ENCODE measurements around the gene FBXO22. TPM values are rescaled to one million over a fixed set of nuclear protein-coding genes. Genes with fewer than 3 reads are reported as not detected.

FBXO22 gene
- total RNA-seq, 1 donor from 2014 or later, result 59.8 TPM

GRCh38 chr15:75928680-75929608 is 25.3 kb downstream of the FBXO22 start:
- DNase-seq (ENCODE audit: low read depth) (peak; percentile 34), FAIRE-seq (no peak)
- no peak overlapping the region for H3K4me3 ChIP-seq (ENCODE audit: low read depth, low read length)
- peaks cover 17% of the 10 kb centered on the region for H3K36me3 ChIP-seq (ENCODE audit: control insufficient read depth, insufficient read depth, low read length)
- TF ChIP-seq CTCF (IDR thresholded peaks at IDR 0.05; ENCODE audit: insufficient read depth, low read length, severe bottlenecking), result peak; percentile 52
- no peaks in the 10 kb centered on the region for H3K27me3 ChIP-seq (ENCODE audit: control insufficient read depth, insufficient read depth, low read length)

DNA sequence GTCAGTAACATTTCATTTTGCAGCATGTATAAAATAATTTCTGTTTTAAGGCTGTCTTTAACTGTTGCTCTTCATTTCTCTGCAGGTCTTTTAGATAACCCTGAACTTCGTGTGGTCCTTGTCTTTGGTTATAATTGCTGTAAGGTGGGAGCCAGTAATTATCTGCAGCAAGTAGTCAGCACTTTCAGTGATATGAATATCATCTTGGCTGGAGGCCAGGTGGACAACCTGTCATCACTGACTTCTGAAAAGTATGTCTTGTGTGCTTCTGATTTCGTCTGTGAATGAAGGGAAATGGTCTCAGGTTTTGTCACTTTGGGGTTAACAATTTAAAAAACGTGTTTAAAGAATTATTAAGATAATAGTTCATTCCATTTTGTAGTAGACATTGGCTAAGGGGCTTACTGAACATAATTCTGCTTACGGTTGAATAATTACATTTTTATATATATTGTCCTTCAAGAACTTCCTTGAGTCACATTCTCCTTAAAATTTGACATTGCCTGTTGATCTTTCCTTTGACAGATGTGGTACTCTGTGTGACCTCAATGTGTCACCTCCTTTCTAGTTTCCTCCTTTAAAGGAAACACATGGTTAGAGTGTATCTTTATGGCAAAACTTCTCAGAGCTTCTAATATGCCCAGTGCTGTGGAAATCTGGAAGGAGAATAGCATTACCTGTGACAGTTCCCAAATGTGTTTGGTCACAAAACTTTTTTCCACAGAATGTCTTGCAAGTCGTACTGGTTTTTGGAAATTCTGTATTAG is 26.3 kb downstream of the FBXO22 start:
- H3K36me3 ChIP-seq (ENCODE audit: control insufficient read depth, insufficient read depth, low read length), result peaks cover 17% of the 10 kb centered on the region
- H3K4me3 ChIP-seq (ENCODE audit: low read depth, low read length), result no peak overlapping the region
- DNase-seq (ENCODE audit: low read depth) (no peak), FAIRE-seq (no peak)
- no peak for TF ChIP-seq CTCF (IDR thresholded peaks at IDR 0.05; ENCODE audit: insufficient read depth, low read length, severe bottlenecking)
- H3K27me3 ChIP-seq (ENCODE audit: control insufficient read depth, insufficient read depth, low read length), result no peaks in the 10 kb centered on the region

- FAIRE-seq (no peak), DNase-seq (ENCODE audit: low read depth) (no peak)
- Histone ChIP-seq H3K36me3 (ENCODE audit: control insufficient read depth, insufficient read depth, low read length) (peaks cover 15% of the 10 kb centered on the region), H3K27me3 (ENCODE audit: control insufficient read depth, insufficient read depth, low read length) (no peaks in the 10 kb centered on the region), H3K4me3 (ENCODE audit: low read depth, low read length) (no peak overlapping the region)
- no peak for TF ChIP-seq CTCF (IDR thresholded peaks at IDR 0.05; ENCODE audit: insufficient read depth, low read length, severe bottlenecking)
Observed at GRCh38 chr15:75930866-75931265, 27.2 kb downstream of the FBXO22 start.

GRCh38 chr15:75942464-75942863 is 38.8 kb downstream of the FBXO22 start:
- Histone ChIP-seq H3K27me3 (ENCODE audit: control insufficient read depth, insufficient read depth, low read length) (no peaks in the 10 kb centered on the region), H3K36me3 (ENCODE audit: control insufficient read depth, insufficient read depth, low read length) (peaks cover 1% of the 10 kb centered on the region), H3K4me3 (ENCODE audit: low read depth, low read length) (no peak overlapping the region)
- TF ChIP-seq CTCF (IDR thresholded peaks at IDR 0.05; ENCODE audit: insufficient read depth, low read length, severe bottlenecking), result no peak
- FAIRE-seq (no peak), DNase-seq (ENCODE audit: low read depth) (no peak)

GRCh38 chr15:75943246-75943645 is 39.6 kb downstream of the FBXO22 start:
- Histone ChIP-seq H3K4me3 (ENCODE audit: low read depth, low read length) (no peak overlapping the region), H3K27me3 (ENCODE audit: control insufficient read depth, insufficient read depth, low read length) (no peaks in the 10 kb centered on the region), H3K36me3 (ENCODE audit: control insufficient read depth, insufficient read depth, low read length) (no peaks in the 10 kb centered on the region)
- no peak for TF ChIP-seq CTCF (IDR thresholded peaks at IDR 0.05; ENCODE audit: insufficient read depth, low read length, severe bottlenecking)
- DNase-seq (ENCODE audit: low read depth) (no peak), FAIRE-seq (no peak)

Data from bronchial epithelial cell (primary cell).